ENCODE results near the gene SERPINB10.

GRCh38 chr18:63963615-63964256 is 56.0 kb downstream of the SERPINB10 start:
- TF ChIP-seq CTCF (IDR thresholded peaks at IDR 0.05) (peak; percentile 89), EZH2 (IDR thresholded peaks at IDR 0.05; ENCODE audit: borderline replicate concordance, insufficient read depth, low read depth, low read length, poor library complexity, severe bottlenecking) (no peak)
